GM12878 (cell line): ENCODE data around the gene OCLN. TPM values are rescaled to one million over a fixed set of nuclear protein-coding genes. Genes with fewer than 3 reads are reported as not detected.
"Not testable (repeated sequence)": the region's sequence is repeated elsewhere in the genome, so short reads cannot be mapped to it uniquely, and the experiment has no call there.

Experiments used
- ATAC-seq: fragments of 200-7000 bp; cut with Tn5 transposase; 3 replicates; pipeline ENCODE4 v1.9.1; 2020; ENCODE audit warnings: mild to moderate bottlenecking, moderate library complexity
- BruUV-seq: library from RNA; stranded (reverse); fragments of 400-500 nt; replicated peaks from 2 replicates; lab custom pipeline; 2021; lab: Mats Ljungman, UMichigan
- CTCF ChIA-PET: fragments of 300-600 bp; sonication (Branson Sonifier 250); formaldehyde crosslinking; extraction: SDS; loops from one replicate; lab custom pipeline; 2021; ENCODE audit warnings: inconsistent platforms; lab: Yijun Ruan, JAX
- POLR2A ChIA-PET: fragments of 350-600 bp; formaldehyde crosslinking; extraction: SDS; loops from one replicate; lab custom pipeline; 2021; ENCODE audit warnings: inconsistent platforms; lab: Charles Lee
- RAD21 ChIA-PET: fragments of 300-600 bp; sonication (Branson Sonifier 250); formaldehyde crosslinking; loops from one replicate; lab custom pipeline; 2023; ENCODE audit warnings: antibody characterized with exemption; ENCODE audit not compliant: unreplicated experiment; lab: Charles Lee
- SMC1A ChIA-PET: fragments of 300-600 bp; sonication (Branson Sonifier 250); formaldehyde crosslinking; loops from one replicate; lab custom pipeline; 2023; ENCODE audit not compliant: unreplicated experiment, uncharacterized antibody; lab: Charles Lee
- DNase-seq: peaks from one replicate; pipeline ENCODE4 v3.0.0-alpha.2; 2011; ENCODE audit warnings: low read depth, low spot score
- FAIRE-seq: peaks from 3 replicates; lab custom pipeline; 2011; peaks lifted over from hg19 to GRCh38; lab: Jason Lieb, UNC
- H2AFZ ChIP-seq: 2 replicates; pipeline ENCODE4 v1.6.0; 2011; ENCODE audit warnings: low read depth, low read length, control low read depth; ENCODE audit not compliant: control insufficient read depth
- H3K27ac ChIP-seq: 2 replicates; pipeline ENCODE4 v1.5.1; 2011; ENCODE audit warnings: control low read depth; ENCODE audit not compliant: control insufficient read depth, insufficient read depth
- H3K27me3 ChIP-seq, 2 experiments: replicated peaks in 1 of 2; 2 replicates each; pipeline versions ENCODE4 v1.6.0 to v1.6.1; 2011; ENCODE audit warnings: low read length in 1 of 2; ENCODE audit not compliant: control insufficient read depth in 2 of 2, insufficient read depth in 2 of 2
- H3K36me3 ChIP-seq, 2 experiments: 2 replicates each; pipeline ENCODE4 v1.5.1; 2011; ENCODE audit warnings: low read length in 1 of 2; ENCODE audit not compliant: control insufficient read depth in 2 of 2, insufficient read depth in 2 of 2
- H3K4me1 ChIP-seq: 2 replicates; pipeline ENCODE4 v1.6.1; 2011; ENCODE audit warnings: mild to moderate bottlenecking, low read length, moderate library complexity, mixed read lengths; ENCODE audit not compliant: control insufficient read depth, insufficient read depth
- H3K4me2 ChIP-seq: 2 replicates; pipeline ENCODE4 v1.6.0; 2011; ENCODE audit warnings: control low read depth; ENCODE audit not compliant: control insufficient read depth, insufficient read depth
- H3K4me3 ChIP-seq: fragments of 200-600 bp; sonication (generic); 2 replicates; pipeline ENCODE4 v1.5.1; 2016
- H3K79me2 ChIP-seq: 2 replicates; pipeline ENCODE4 v1.6.0; 2011; ENCODE audit warnings: low read length; ENCODE audit not compliant: control insufficient read depth, insufficient read depth
- H3K9ac ChIP-seq: 2 replicates; pipeline ENCODE4 v1.8.0; 2011; ENCODE audit warnings: low read length, control low read depth, mixed read lengths; ENCODE audit not compliant: control insufficient read depth, insufficient read depth
- H3K9me3 ChIP-seq: replicated peaks from 3 replicates; pipeline ENCODE4 v1.5.1; 2011; ENCODE audit warnings: mild to moderate bottlenecking, low read length; ENCODE audit not compliant: control insufficient read depth, insufficient read depth
- H4K20me1 ChIP-seq: 2 replicates; pipeline ENCODE4 v1.6.0; 2011; ENCODE audit not compliant: control insufficient read depth, insufficient read depth
- IRF5 ChIP-seq: fragments of 450-650 bp; IDR thresholded peaks from 2 replicates; pipeline ENCODE4 v1.6.1; 2017; ENCODE audit warnings: borderline replicate concordance
- KAT2A ChIP-seq: conservative IDR thresholded peaks from 2 replicates; pipeline ENCODE4 v1.6.1; 2011; ENCODE audit warnings: low read depth, low read length; ENCODE audit not compliant: control insufficient read depth
- NFYA ChIP-seq: IDR thresholded peaks from 2 replicates; pipeline ENCODE4 v1.6.1; 2011; ENCODE audit warnings: low read depth, mild to moderate bottlenecking, low read length, improper control_type of control experiment, borderline replicate concordance
- POLR2AphosphoS5 ChIP-seq: IDR thresholded peaks from 2 replicates; pipeline ENCODE4 v1.6.1; 2011; ENCODE audit warnings: mild to moderate bottlenecking, low read length, inconsistent platforms
- TAF1 ChIP-seq: IDR thresholded peaks from 2 replicates; pipeline ENCODE4 v1.6.1; 2011; ENCODE audit warnings: mild to moderate bottlenecking, low read depth, low read length, borderline replicate concordance
- TCF12 ChIP-seq: IDR thresholded peaks from 2 replicates; pipeline ENCODE4 v1.6.1; 2011; ENCODE audit warnings: low read depth, mild to moderate bottlenecking, low read length
- TCF7 ChIP-seq: IDR thresholded peaks from 2 replicates; pipeline ENCODE4 v1.6.1; 2014; ENCODE audit warnings: antibody characterized with exemption, borderline replicate concordance
- WGBS: methylation state at CpG from one replicate; pipeline ENCODE4 v1.1.6; 2016; ENCODE audit warnings: low lambda C conversion rate; ENCODE audit not compliant: insufficient replicate concordance, insufficient coverage; ENCODE audit errors: missing lambda C conversion rate; 5-methylcytosine and 5-hydroxymethylcytosine counted together
- in situ Hi-C: fragments of 300-500 bp; cut with MboI; formaldehyde crosslinking; loops from 9 replicates; pipeline ENCODE4 v1.14.3; 2018; ENCODE audit warnings: mixed read lengths
- intact Hi-C: fragments of 100-400 bp; cut with micrococcal nuclease; formaldehyde crosslinking; loops from one replicate; pipeline ENCODE4 v1.14.2; 2022; ENCODE audit not compliant: unreplicated experiment
- polyA plus RNA-seq, 11 experiments: library from polyadenylated mRNA; depleted of rRNA in 4 of 11; unstranded in 6 of 11; stranded (reverse) in 5 of 11; fragments of >200 nt; fragmentation: Nextera tagmentation in 4 of 11; fragmentation: Illumina TruSeq in 1 of 11; extraction: Ambion mirVana in 4 of 11; extraction: Trizol in 1 of 11; gene quantifications; 1 replicate in 1 of 11; 2 replicates in 10 of 11; pipeline versions ENCODE4 v1.2.1 to v1.2.3, GENCODE V29; 2011 to 2016; ENCODE audit warnings: inconsistent platforms in 2 of 11, missing spikeins in 2 of 11, low read depth in 1 of 11
- total RNA-seq, 4 experiments: library from RNA; depleted of rRNA in 3 of 4; stranded (reverse); fragments of >200 nt in 3 of 4; fragmentation: Illumina TruSeq in 1 of 4; extraction: Trizol in 1 of 4; gene quantifications; 2 replicates each; pipeline versions ENCODE4 v1.2.1 to v1.2.3, GENCODE V29; 2013 to 2021

The OCLN gene
- total and polyA plus RNA-seq, 10 of the 15 experiments (the other 5 are each of a cell fraction or from before 2014, with no cell fraction given): 2.0 to 26.5 (median 17.0) TPM

- TF ChIP-seq IRF5: no peak
- no peak for TF ChIP-seq KAT2A
- TF ChIP-seq POLR2AphosphoS5: no peak
- no peak for TF ChIP-seq TCF7
- TF ChIP-seq TCF12: no peak
- TF ChIP-seq TAF1: no peak
- TF ChIP-seq NFYA: no peak
- TF ChIP-seq, all 136 proteins: peak for 0
Measured at GRCh38 chr5:69454460-69455249, 37.9 kb upstream of the OCLN start (continued).

GRCh38 chr5:69455428-69455988 is 37.1 kb upstream of the OCLN start:
- SMC1A ChIA-PET, H3K36me3 ChIP-seq, FAIRE-seq, H3K27ac ChIP-seq, intact Hi-C loops, H3K27me3 ChIP-seq, DNase-seq, H3K79me2 ChIP-seq, H3K4me2 ChIP-seq, H4K20me1 ChIP-seq, H3K4me1 ChIP-seq, H3K4me3 ChIP-seq, H3K9ac ChIP-seq, H2AFZ ChIP-seq, RAD21 ChIA-PET, BruUV-seq, ATAC-seq, in situ Hi-C loops, H3K9me3 ChIP-seq, CTCF ChIA-PET: not testable (repeated sequence)
- WGBS: 57% methylated on average over 7 of the region's 7 CpGs
- POLR2A ChIA-PET: interaction anchor here (1.2 kb wide), 1 partner anchor 16 kb away, joined by 3 read pairs; no protein-coding TSS in a partner anchor
